HCT116 (cell line): ENCODE measurements around the gene DEXI. TPM values are rescaled to one million over a fixed set of nuclear protein-coding genes. Genes with fewer than 3 reads are reported as not detected.

ENCODE experiments used
- ATAC-seq: fragments of 200-7000 bp; cut with Tn5 transposase; 2 replicates; pipeline ENCODE4 v1.9.1; 2020; ENCODE audit warnings: mild to moderate bottlenecking, moderate library complexity
- BruUV-seq: library from RNA; stranded (reverse); fragments of 400-500 nt; replicated peaks from 2 replicates; lab custom pipeline; 2021; lab: Mats Ljungman, UMichigan
- CTCF ChIA-PET: fragments of 300-600 bp; sonication (Branson Sonifier 250); formaldehyde crosslinking; loops from one replicate; lab custom pipeline; 2021; ENCODE audit warnings: antibody characterized with exemption; lab: Charles Lee
- POLR2A ChIA-PET: fragments of 300-600, 350-600 bp; sonication (Branson Sonifier 250); formaldehyde crosslinking; loops from one replicate; lab custom pipeline; 2021; ENCODE audit warnings: antibody characterized with exemption; lab: Charles Lee
- RAD21 ChIA-PET, 2 experiments: fragments of 300-600 bp; sonication (Branson Sonifier 250); formaldehyde crosslinking; loops; one replicate each; lab custom pipeline; 2023; ENCODE audit warnings: low total read pairs in 2 of 2; ENCODE audit not compliant: uncharacterized antibody in 2 of 2, unreplicated experiment in 2 of 2, low non-redundant PET in 1 of 2; lab: Charles Lee
- DNase-seq: peaks from one replicate; pipeline ENCODE4 v3.0.0-alpha.2; 2010; ENCODE audit warnings: low read depth, low spot score
- H2AFZ ChIP-seq: fragments of 200-600 bp; shearing (Covaris generic), sonication (generic); 2 replicates; pipeline ENCODE4 v1.6.1; 2017; ENCODE audit warnings: low read depth, mixed run types, mixed read lengths, antibody characterized with exemption, low read length; ENCODE audit not compliant: poor library complexity, severe bottlenecking
- H3K27ac ChIP-seq: 2 replicates; pipeline ENCODE4 v1.5.1; 2012; ENCODE audit warnings: low read depth, low read length
- H3K27me3 ChIP-seq: fragments of 200-600 bp; sonication (generic); 2 replicates; pipeline ENCODE4 v1.6.1; 2016; ENCODE audit warnings: mixed run types, low read length, mixed read lengths; ENCODE audit not compliant: insufficient read depth
- H3K36me3 ChIP-seq, 2 experiments: fragments of 200-500 bp in 1 of 2; fragments of 200-600 bp in 1 of 2; sonication (Bioruptor generic) in 1 of 2; sonication (generic) in 1 of 2; 2 replicates each; pipeline versions ENCODE4 v1.5.1 to v1.6.1; 2014 to 2016; ENCODE audit warnings: low read length in 2 of 2, inconsistent platforms in 1 of 2, mixed read lengths in 1 of 2, mixed run types in 1 of 2; ENCODE audit not compliant: insufficient read depth in 2 of 2, control insufficient read depth in 1 of 2
- H3K4me1 ChIP-seq, 2 experiments: fragments of 200-600 bp in 1 of 2; sonication (generic) in 1 of 2; 2 replicates each; pipeline versions ENCODE4 v1.5.1 to v1.6.1; 2012 to 2017; ENCODE audit warnings: low read length in 2 of 2, inconsistent platforms in 1 of 2, mild to moderate bottlenecking in 1 of 2, mixed read lengths in 1 of 2, mixed run types in 1 of 2, moderate library complexity in 1 of 2; ENCODE audit not compliant: insufficient read depth in 2 of 2, control insufficient read depth in 1 of 2
- H3K4me2 ChIP-seq: fragments of 200-600 bp; sonication (generic); 2 replicates; pipeline ENCODE4 v1.6.1; 2017; ENCODE audit warnings: mixed run types, low read length, mixed read lengths
- H3K4me3 ChIP-seq, 2 experiments: fragments of 200-600 bp in 1 of 2; sonication (generic) in 1 of 2; replicated peaks in 1 of 2; 2 replicates each; pipeline ENCODE4 v1.5.1; 2011 to 2016; ENCODE audit warnings: low read length in 2 of 2, control low read depth in 1 of 2, low read depth in 1 of 2, mild to moderate bottlenecking in 1 of 2, mixed read lengths in 1 of 2, mixed run types in 1 of 2
- H3K79me2 ChIP-seq: fragments of 200-600 bp; sonication (generic); 2 replicates; pipeline ENCODE4 v1.6.1; 2017; ENCODE audit warnings: mild to moderate bottlenecking, mixed run types, low read length, moderate library complexity, mixed read lengths; ENCODE audit not compliant: insufficient read depth
- H3K9ac ChIP-seq: fragments of 200-600 bp; sonication (generic); 2 replicates; pipeline ENCODE4 v1.6.1; 2016; ENCODE audit warnings: low read length, mixed read lengths
- H3K9me2 ChIP-seq: fragments of 200-600 bp; sonication (generic), shearing (Covaris generic); 2 replicates; pipeline ENCODE4 v1.6.1; 2017; ENCODE audit warnings: mixed run types, mild to moderate bottlenecking, moderate library complexity; ENCODE audit not compliant: insufficient read depth
- H3K9me3 ChIP-seq, 2 experiments: fragments of 200-500 bp in 1 of 2; fragments of 200-600 bp in 1 of 2; sonication (Bioruptor generic) in 1 of 2; sonication (generic) in 1 of 2; 2 replicates each; pipeline ENCODE4 v1.6.1; 2014 to 2017; ENCODE audit warnings: low read length in 2 of 2, mixed read lengths in 2 of 2, inconsistent platforms in 1 of 2, low read depth in 1 of 2, mild to moderate bottlenecking in 1 of 2, mixed run types in 1 of 2, moderate library complexity in 1 of 2; ENCODE audit not compliant: control insufficient read depth in 1 of 2, insufficient read depth in 1 of 2
- H4K20me1 ChIP-seq: fragments of 200-600 bp; sonication (generic), shearing (Covaris generic); 2 replicates; pipeline ENCODE4 v1.6.1; 2017; ENCODE audit warnings: mixed run types, mild to moderate bottlenecking, moderate library complexity; ENCODE audit not compliant: insufficient read depth
- CBX3 ChIP-seq: IDR thresholded peaks from 2 replicates; pipeline ENCODE4 v1.6.1; 2012; ENCODE audit warnings: low read depth
- CEBPB ChIP-seq: IDR thresholded peaks from 2 replicates; pipeline ENCODE4 v1.6.1; 2012; ENCODE audit warnings: low read depth
- CTCF ChIP-seq, 3 experiments: fragments of 200-600 bp in 1 of 3; sonication (generic) in 1 of 3; IDR thresholded peaks in 2 of 3; conservative IDR thresholded peaks in 1 of 3; 2 replicates each; pipeline ENCODE4 v1.5.1; 2012 to 2017; ENCODE audit warnings: low read depth in 2 of 3, low read length in 2 of 3, antibody characterized with exemption in 1 of 3, borderline replicate concordance in 1 of 3, control low read depth in 1 of 3, mild to moderate bottlenecking in 1 of 3, mixed read lengths in 1 of 3, mixed run types in 1 of 3, moderate library complexity in 1 of 3; ENCODE audit not compliant: insufficient read depth in 1 of 3
- EGR1 ChIP-seq: IDR thresholded peaks from 2 replicates; pipeline ENCODE4 v1.6.1; 2012; ENCODE audit warnings: low read depth
- ELF1 ChIP-seq: IDR thresholded peaks from 2 replicates; pipeline ENCODE4 v1.6.1; 2012; ENCODE audit warnings: low read depth, borderline replicate concordance
- EZH2 ChIP-seq: fragments of 200-600 bp; sonication (generic); IDR thresholded peaks from 2 replicates; pipeline ENCODE4 v1.6.1; 2017; ENCODE audit warnings: antibody characterized with exemption, mixed run types
- FOSL1 ChIP-seq: IDR thresholded peaks from 2 replicates; pipeline ENCODE4 v1.6.1; 2012; ENCODE audit warnings: low read depth
- JUND ChIP-seq: IDR thresholded peaks from 2 replicates; pipeline ENCODE4 v1.6.1; 2012
- POLR2A ChIP-seq: IDR thresholded peaks from 2 replicates; pipeline ENCODE4 v1.7.0; 2011; ENCODE audit warnings: borderline replicate concordance; ENCODE audit not compliant: insufficient read depth, insufficient read length; ENCODE audit errors: extremely low read depth
- POLR2AphosphoS5 ChIP-seq: IDR thresholded peaks from 2 replicates; pipeline ENCODE4 v1.6.1; 2011; ENCODE audit warnings: mild to moderate bottlenecking, low read depth, low read length, moderate library complexity
- RAD21 ChIP-seq: IDR thresholded peaks from 2 replicates; pipeline ENCODE4 v1.6.1; 2012; ENCODE audit warnings: low read depth, mild to moderate bottlenecking
- REST ChIP-seq: IDR thresholded peaks from 2 replicates; pipeline ENCODE4 v1.6.1; 2012; ENCODE audit warnings: low read depth
- SP1 ChIP-seq: IDR thresholded peaks from 2 replicates; pipeline ENCODE4 v1.6.1; 2012; ENCODE audit warnings: low read depth
- YY1 ChIP-seq: IDR thresholded peaks from 2 replicates; pipeline ENCODE4 v1.6.1; 2011; ENCODE audit warnings: low read length, low read depth, moderate library complexity, mild to moderate bottlenecking; ENCODE audit not compliant: insufficient replicate concordance; ENCODE audit errors: extremely low read depth
- ZBTB33 ChIP-seq: IDR thresholded peaks from 2 replicates; pipeline ENCODE4 v1.6.1; 2011; ENCODE audit warnings: mild to moderate bottlenecking, low read length, moderate library complexity; ENCODE audit not compliant: insufficient replicate concordance; ENCODE audit errors: extremely low read depth
- ZFX ChIP-seq: fragments of 450-650 bp; IDR thresholded peaks from 2 replicates; pipeline ENCODE4 v1.6.1; 2017
- ZNF274 ChIP-seq: fragments of 200-500 bp; sonication (Bioruptor generic); IDR thresholded peaks from 2 replicates; pipeline ENCODE4 v1.6.1; 2014; ENCODE audit warnings: mild to moderate bottlenecking, low read depth, low read length, inconsistent platforms
- intact Hi-C: fragments of 100-400 bp; cut with micrococcal nuclease; formaldehyde crosslinking; loops from 2 replicates; pipeline ENCODE4 v1.10.0; 2022
- total RNA-seq: library from RNA; stranded (reverse); gene quantifications from one replicate; pipeline ENCODE4 v1.2.1, GENCODE V29; 2021; ENCODE audit not compliant: unreplicated experiment
- TF ChIP-seq, protein P1 (sequence below): IDR thresholded peaks from 2 replicates; pipeline ENCODE4 v1.6.1; 2012
- TF ChIP-seq, protein P2 (sequence below): IDR thresholded peaks from 2 replicates; pipeline ENCODE4 v1.6.1; 2012

DEXI gene
- total RNA-seq, 1 experiment from 2014 or later: 37.8 TPM

GRCh38 chr16:10951026-10951425 lies 8.8 kb upstream of the DEXI start:
- Histone ChIP-seq H3K4me1 (peaks cover 20 to 40% of the 10 kb centered on the region in 2 experiments), H3K79me2 (peaks cover 67% of the 10 kb centered on the region), H3K9ac (no peak overlapping the region), H3K9me3 (no peaks in the 10 kb centered on the region), H3K4me3 (no peak overlapping the region), H4K20me1 (no peaks in the 10 kb centered on the region), H3K36me3 (no peaks in the 10 kb centered on the region), H2AFZ (no peak overlapping the region), H3K27ac (no peak overlapping the region), H3K9me2 (no peaks in the 10 kb centered on the region), H3K4me2 (no peak overlapping the region), H3K27me3 (no peaks in the 10 kb centered on the region)
- TF ChIP-seq, protein P1, sequence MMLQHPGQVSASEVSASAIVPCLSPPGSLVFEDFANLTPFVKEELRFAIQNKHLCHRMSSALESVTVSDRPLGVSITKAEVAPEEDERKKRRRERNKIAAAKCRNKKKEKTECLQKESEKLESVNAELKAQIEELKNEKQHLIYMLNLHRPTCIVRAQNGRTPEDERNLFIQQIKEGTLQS: no peak
- TF ChIP-seq CTCF (IDR thresholded peaks at IDR 0.05 in 2 of 3, conservative IDR thresholded peaks at IDR 0.05 in 1 of 3; ENCODE audit: borderline replicate concordance in 1 of 3, insufficient read depth in 1 of 3, low read depth in 2 of 3, low read length in 2 of 3) (no peak), POLR2AphosphoS5 (no peak), EZH2 (no peak), EGR1 (no peak), CEBPB (no peak), ZFX (no peak), FOSL1 (no peak), ZNF274 (no peak), REST (no peak), JUND (no peak), YY1 (no peak), ELF1 (no peak), POLR2A (no peak), SP1 (no peak), CBX3 (no peak), RAD21 (no peak), ZBTB33 (no peak)
- TF ChIP-seq, protein P2, sequence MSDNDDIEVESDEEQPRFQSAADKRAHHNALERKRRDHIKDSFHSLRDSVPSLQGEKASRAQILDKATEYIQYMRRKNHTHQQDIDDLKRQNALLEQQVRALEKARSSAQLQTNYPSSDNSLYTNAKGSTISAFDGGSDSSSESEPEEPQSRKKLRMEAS: no peak
- POLR2A ChIA-PET: interaction anchor here (2.0 kb wide), 1 partner anchor 305 kb away, joined by 5 read pairs; the partner anchor contains the start of gene SOCS1
- CTCF ChIA-PET: interaction anchor here (1.3 kb wide), 1 partner anchor 407 kb away, joined by 3 read pairs; no protein-coding TSS in a partner anchor
- intact Hi-C loops: no loop called here
- ATAC-seq (no peak), DNase-seq (no peak)
- RAD21 ChIA-PET: no interaction called here
- no TSS peak for BruUV-seq
